ELR (cell line): ENCODE results near the gene TRMT1L.
A peak's percentile ranks its signal among the peaks of the same experiment; 100 is the strongest.
"Not testable (repeated sequence)": the region's sequence is repeated elsewhere in the genome, so short reads cannot be mapped to it uniquely, and the experiment has no call there.

Experiments
- DNase-seq: peaks from one replicate; pipeline ENCODE4 v3.0.0-alpha.2; 2015; ENCODE audit warnings: low read depth

Gene TRMT1L, protein sequence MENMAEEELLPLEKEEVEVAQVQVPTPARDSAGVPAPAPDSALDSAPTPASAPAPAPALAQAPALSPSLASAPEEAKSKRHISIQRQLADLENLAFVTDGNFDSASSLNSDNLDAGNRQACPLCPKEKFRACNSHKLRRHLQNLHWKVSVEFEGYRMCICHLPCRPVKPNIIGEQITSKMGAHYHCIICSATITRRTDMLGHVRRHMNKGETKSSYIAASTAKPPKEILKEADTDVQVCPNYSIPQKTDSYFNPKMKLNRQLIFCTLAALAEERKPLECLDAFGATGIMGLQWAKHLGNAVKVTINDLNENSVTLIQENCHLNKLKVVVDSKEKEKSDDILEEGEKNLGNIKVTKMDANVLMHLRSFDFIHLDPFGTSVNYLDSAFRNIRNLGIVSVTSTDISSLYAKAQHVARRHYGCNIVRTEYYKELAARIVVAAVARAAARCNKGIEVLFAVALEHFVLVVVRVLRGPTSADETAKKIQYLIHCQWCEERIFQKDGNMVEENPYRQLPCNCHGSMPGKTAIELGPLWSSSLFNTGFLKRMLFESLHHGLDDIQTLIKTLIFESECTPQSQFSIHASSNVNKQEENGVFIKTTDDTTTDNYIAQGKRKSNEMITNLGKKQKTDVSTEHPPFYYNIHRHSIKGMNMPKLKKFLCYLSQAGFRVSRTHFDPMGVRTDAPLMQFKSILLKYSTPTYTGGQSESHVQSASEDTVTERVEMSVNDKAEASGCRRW

GRCh38 chr1:185156854-185157598 is at the start of gene TRMT1L, which contains the start of gene SWT1:
Gene TRMT1L, minus strand, starts transcription at chr1:185156953. Its CDS starts 241 bp downstream, at chr1:185156712.
Gene SWT1, plus strand, starts transcription at chr1:185157167. Its CDS starts 3,675 bp downstream, at chr1:185160842.
- peak; percentile 100 for DNase-seq

DNA sequence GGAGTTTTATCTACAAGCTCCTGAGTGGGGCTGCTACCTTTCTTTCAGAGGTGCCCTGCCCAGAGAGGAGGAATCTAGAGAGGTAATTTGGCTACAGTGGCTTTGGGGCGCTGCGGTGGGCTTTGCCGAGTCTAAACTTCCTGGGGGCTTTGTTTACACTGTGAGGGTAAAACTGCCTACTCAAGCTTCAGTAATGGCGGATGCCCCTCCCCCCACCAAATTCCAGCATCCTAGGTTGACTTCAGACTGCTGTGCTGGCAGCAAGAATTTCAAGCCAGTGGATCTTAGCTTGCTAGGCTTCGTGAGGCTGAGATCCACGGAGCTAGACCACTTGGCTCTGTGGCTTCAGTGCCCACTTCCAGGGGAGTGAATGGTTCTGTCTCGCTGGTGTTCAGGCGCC is 44.1 kb upstream of the TRMT1L start:
- DNase-seq, result no peak

DNA sequence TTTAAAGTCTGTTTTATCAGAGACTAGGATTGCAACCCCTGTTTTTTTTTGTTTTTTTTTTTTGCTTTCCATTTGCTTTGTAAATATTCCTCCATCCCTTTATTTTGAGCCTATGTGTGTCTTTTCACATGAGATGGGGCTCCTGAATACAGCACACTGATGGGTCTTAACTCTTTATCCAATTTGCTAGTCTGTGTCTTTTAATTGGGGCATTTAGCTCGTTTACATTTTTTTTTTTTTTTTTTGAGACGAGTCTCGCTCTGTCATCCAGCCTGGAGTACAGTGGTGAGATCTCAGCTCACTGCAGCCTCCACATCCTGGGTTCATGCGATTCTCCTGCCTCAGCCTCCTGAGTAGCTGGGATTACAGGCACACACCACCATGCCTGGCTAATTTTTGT is 42.0 kb upstream of the TRMT1L start:
- DNase-seq, result not testable (repeated sequence)

GRCh38 chr1:185193756-185194155 is 37.0 kb upstream of the TRMT1L start:
- no peak for DNase-seq

- DNase-seq, result peak; percentile 78
Observed at GRCh38 chr1:185170291-185170848, 13.6 kb upstream of the TRMT1L start.

DNA sequence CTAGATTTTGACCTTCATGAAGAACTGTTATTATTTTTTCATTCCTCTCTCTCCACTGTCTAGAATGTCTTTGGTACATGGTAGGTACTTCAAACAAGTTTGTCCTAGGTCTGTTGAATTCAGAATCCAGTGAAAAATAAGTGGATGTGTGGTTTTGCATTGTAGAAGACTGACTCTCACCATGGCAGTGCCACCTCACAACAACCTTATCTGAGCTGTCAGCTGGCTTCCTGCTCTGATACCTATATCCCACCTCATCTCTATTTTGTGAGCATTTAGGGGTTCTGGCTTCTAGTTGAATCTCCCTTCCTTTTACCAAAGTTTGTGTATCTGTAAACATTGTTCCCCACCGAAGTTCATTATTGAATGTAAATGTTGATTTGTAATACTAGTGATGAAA is 9.4 kb upstream of the TRMT1L start:
- DNase-seq, result no peak

GRCh38 chr1:185162491-185162890 is 5.7 kb upstream of the TRMT1L start:
- no peak for DNase-seq

GRCh38 chr1:185159966-185160365 is 3.2 kb upstream of the TRMT1L start:
- DNase-seq, result peak; percentile 38

- DNase-seq, result no peak
Observed at GRCh38 chr1:185158800-185159199, 2.0 kb upstream of the TRMT1L start.

DNA sequence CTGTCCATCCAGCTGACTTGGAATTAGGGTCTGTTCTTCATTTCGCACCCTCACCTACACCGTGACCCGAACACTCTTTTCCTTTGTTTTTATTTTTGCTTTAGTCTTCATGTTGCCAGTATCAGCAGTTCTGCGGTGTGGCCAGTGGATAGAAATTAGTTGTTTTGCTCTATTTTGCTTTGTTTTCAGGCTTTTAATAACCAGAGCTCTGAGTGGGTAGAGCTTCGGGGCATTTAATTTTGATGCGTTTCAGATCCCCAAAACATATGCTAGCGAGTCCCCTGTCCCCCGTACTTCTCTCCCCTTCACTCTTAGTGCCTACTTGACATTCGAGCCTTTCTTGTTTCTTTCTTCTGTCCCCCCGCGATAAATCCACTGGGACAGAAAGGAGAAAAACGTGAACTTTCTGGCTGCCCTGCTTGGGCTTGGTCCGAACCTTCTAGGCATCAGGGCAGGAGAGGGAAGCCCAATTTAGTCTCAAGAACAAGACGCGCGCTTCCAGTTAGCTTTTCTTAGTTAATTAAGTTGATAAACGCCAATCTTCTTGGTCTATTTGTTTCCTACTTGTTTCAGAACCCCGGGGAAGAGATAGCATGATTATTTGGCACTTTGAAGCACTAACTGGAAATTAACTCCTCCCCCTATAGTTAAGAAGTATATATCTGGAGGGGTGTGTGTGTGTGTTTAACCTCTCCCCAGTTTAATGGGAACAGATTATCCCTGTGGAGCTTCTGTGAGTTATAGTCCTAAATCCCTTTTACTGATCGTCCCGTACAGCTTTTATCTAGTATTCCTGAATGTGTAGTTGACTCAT is 1.1 kb upstream of the TRMT1L start:
- peak; percentile 25 for DNase-seq

GRCh38 chr1:185156288-185156853 is 382 bp downstream of the TRMT1L start:
- peak; percentile 43 for DNase-seq

DNA sequence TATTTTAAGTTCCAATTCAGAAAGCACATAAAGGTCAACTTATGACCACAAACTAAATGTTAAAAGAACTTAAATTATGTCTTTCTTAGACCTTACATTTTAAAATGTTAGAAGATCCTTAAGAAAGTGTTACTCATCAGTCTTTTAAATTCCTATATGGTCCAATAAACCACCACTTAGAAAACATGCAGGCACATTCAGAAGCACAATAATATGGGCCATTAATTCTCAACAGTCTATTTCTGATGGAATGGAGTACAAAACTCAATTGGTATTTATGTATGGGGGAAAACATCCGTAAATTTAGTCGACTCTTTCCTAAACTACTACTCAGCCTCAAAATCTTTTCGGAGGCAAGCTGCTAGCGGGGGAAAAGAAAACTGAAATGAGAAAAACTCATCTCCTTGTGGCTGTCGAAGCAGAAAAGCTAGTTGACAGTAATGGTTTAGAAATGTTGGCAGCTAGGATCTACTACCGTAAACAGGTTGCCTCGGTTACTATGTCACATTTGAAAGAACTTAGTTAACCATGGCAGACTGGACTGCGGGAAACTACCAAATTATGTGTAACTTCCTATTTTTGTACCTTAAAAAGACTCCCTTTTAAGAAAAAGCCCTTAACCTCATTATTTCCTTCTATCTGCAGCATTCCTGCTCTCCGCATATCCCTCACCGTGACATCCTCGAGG is 1.0 kb downstream of the TRMT1L start:
- DNase-seq, result peak; percentile 62

GRCh38 chr1:185154912-185155513 is 1.7 kb downstream of the TRMT1L start:
- peak; percentile 80 for DNase-seq

DNA sequence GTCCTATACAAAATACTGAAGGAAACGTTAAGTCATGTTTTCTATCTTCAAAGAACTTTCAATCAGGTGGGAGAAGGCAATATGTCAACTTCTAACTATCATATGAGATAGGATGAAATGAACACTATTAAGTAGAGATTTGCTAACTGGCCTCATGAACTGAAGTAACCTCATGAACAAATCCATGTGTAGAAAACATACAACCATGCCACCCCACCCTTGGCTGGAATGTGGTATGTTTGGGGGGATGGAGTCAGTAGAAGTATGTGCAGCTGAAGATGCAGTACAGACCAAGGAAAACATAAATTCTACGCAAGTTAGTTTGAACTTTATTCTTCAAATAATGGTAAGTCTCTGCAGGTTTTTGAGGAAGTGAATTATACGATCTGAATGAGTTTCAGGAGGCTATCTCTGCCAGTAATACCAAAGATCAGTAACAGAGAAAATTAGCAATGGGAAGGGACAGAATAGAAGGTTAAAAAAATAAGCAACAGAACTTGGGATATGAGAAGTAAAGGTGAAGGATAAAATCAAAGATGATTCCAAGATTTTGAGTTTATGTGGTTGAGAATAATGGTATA is 4.5 kb downstream of the TRMT1L start:
- DNase-seq, result no peak

GRCh38 chr1:185151215-185151614 is 5.5 kb downstream of the TRMT1L start:
- no peak for DNase-seq

DNA sequence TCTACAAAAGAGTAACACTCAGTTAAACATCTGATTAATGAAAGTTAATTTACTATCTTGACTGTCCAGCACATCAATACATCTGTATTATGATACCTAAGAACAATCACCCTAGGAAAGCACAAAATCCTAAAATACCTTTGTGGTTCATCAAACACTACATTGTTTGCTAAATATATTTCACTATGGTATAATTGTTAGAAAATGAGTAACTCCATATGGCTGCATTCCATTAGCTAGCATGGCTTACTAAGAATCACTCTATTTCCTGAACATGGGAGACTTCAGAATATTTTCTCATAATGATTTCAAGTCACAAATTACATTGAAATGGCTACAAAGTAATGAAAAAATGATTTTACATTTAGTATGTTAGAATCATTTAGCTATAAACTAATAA is 12.5 kb downstream of the TRMT1L start:
- peak; percentile 74 for DNase-seq

DNA sequence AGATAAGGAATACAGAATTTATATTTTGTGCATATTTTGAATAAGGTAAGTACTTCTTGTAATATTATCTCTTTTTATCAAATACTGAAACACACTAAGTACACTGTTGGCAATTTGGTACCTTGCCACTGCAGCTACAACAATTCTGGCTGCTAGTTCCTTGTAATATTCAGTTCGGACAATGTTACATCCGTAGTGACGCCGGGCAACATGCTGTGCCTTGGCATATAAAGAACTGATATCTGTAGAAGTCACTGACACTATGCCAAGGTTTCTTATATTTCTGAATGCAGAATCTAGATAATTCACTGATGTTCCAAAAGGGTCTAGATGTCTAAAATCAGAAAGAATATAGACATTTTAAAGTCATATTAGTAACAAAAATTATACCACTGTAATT is 17.5 kb downstream of the TRMT1L start:
- DNase-seq, result no peak

- no peak for DNase-seq
Observed at GRCh38 chr1:185137896-185138545, 18.7 kb downstream of the TRMT1L start.

DNA sequence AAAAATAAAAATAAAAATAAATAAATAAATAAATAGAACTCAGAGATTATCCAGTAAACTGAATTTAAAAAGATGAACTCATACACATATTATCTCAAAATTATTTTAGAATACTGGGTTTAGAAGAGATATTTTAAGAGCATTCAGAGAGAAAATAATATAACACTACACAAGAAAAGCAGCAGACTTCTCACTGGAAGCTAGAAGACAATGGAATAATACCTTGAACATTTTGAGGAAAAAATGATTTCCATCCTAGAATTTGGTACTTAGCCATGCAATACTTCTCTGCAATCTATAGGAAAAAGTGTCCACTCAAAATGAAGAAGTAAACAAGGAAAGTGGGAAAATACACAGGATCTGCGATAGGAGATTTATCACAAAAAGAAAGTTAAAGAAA is 24.2 kb downstream of the TRMT1L start:
- no peak for DNase-seq
